Nephron progenitor cell (in vitro differentiated cells): Measurements from ENCODE around the gene DBNDD2.
A peak's percentile ranks its signal among the peaks of the same experiment; 100 is the strongest.

ENCODE experiments used
- DNase-seq: peaks from one replicate; pipeline ENCODE4 v3.0.0; 2021
- H3K27ac Mint-ChIP-seq: 2 replicates; pipeline ENCODE4 v1.8.0; 2021; ENCODE audit warnings: mild to moderate bottlenecking, moderate library complexity, mixed read lengths
- H3K27me3 Mint-ChIP-seq: 2 replicates; pipeline ENCODE4 v1.8.0; 2021; ENCODE audit warnings: mild to moderate bottlenecking, low read depth, mixed read lengths; ENCODE audit not compliant: poor library complexity
- H3K36me3 Mint-ChIP-seq: 2 replicates; pipeline ENCODE4 v1.8.0; 2021; ENCODE audit warnings: low read depth, mixed read lengths
- H3K4me1 Mint-ChIP-seq: 2 replicates; pipeline ENCODE4 v1.8.0; 2021; ENCODE audit warnings: mixed read lengths
- H3K4me3 Mint-ChIP-seq: 2 replicates; pipeline ENCODE4 v1.8.0; 2021; ENCODE audit warnings: mild to moderate bottlenecking, moderate library complexity, mixed read lengths
- H3K9me3 Mint-ChIP-seq: 2 replicates; pipeline ENCODE4 v1.8.0; 2021; ENCODE audit warnings: mild to moderate bottlenecking, moderate library complexity, mixed read lengths
- CTCF ChIP-seq: fragments of 200-600 bp; sonication (generic); IDR thresholded peaks from 2 replicates; pipeline ENCODE4 v1.5.0; 2021; ENCODE audit warnings: antibody characterized with exemption

Gene DBNDD2

GRCh38 chr20:45432294-45432693 lies 24.2 kb downstream of the DBNDD2 start:
- Mint-ChIP-seq H3K4me1 (no peaks in the 10 kb centered on the region), H3K27me3 (peaks cover 22% of the 10 kb centered on the region), H3K4me3 (no peak overlapping the region), H3K9me3 (no peaks in the 10 kb centered on the region), H3K27ac (no peak overlapping the region), H3K36me3 (no peaks in the 10 kb centered on the region)
- no peak for TF ChIP-seq CTCF
- no peak for DNase-seq

GRCh38 chr20:45433316-45433715 lies 25.2 kb downstream of the DBNDD2 start:
- no peaks in the 10 kb centered on the region for H3K9me3 Mint-ChIP-seq

GRCh38 chr20:45433976-45434375 lies 25.9 kb downstream of the DBNDD2 start:
- no peaks in the 10 kb centered on the region for H3K36me3 Mint-ChIP-seq
- H3K4me3 Mint-ChIP-seq, result no peak overlapping the region
- no peak for DNase-seq
- no peaks in the 10 kb centered on the region for H3K9me3 Mint-ChIP-seq
- no peak overlapping the region for H3K27ac Mint-ChIP-seq
- H3K4me1 Mint-ChIP-seq, result no peaks in the 10 kb centered on the region
- H3K27me3 Mint-ChIP-seq, result peaks cover 24% of the 10 kb centered on the region
- no peak for TF ChIP-seq CTCF

More at GRCh38 chr20:45433316-45433715, 25.2 kb downstream of the DBNDD2 start:
- H3K36me3 Mint-ChIP-seq, result no peaks in the 10 kb centered on the region
- no peak overlapping the region for H3K4me3 Mint-ChIP-seq
- peaks cover 24% of the 10 kb centered on the region for H3K27me3 Mint-ChIP-seq
- H3K4me1 Mint-ChIP-seq, result no peaks in the 10 kb centered on the region
- no peak for TF ChIP-seq CTCF
- no peak for DNase-seq
- H3K27ac Mint-ChIP-seq, result no peak overlapping the region

- no peaks in the 10 kb centered on the region for H3K9me3 Mint-ChIP-seq
Measured at GRCh38 chr20:45436732-45437485, 28.8 kb downstream of the DBNDD2 start.

GRCh38 chr20:45440424-45440823 lies 32.3 kb downstream of the DBNDD2 start:
- H3K27me3 Mint-ChIP-seq, result peaks cover 18% of the 10 kb centered on the region
- H3K27ac Mint-ChIP-seq, result no peak overlapping the region
- no peaks in the 10 kb centered on the region for H3K9me3 Mint-ChIP-seq
- H3K4me3 Mint-ChIP-seq, result no peak overlapping the region
- TF ChIP-seq CTCF, result no peak
- H3K36me3 Mint-ChIP-seq, result no peaks in the 10 kb centered on the region
- DNase-seq, result no peak
- H3K4me1 Mint-ChIP-seq, result peaks cover 9% of the 10 kb centered on the region

More at GRCh38 chr20:45436732-45437485, 28.8 kb downstream of the DBNDD2 start:
- Mint-ChIP-seq H3K27ac (no peak overlapping the region), H3K4me1 (peaks cover 9% of the 10 kb centered on the region), H3K4me3 (peak overlapping the region; percentile 85), H3K36me3 (no peaks in the 10 kb centered on the region), H3K27me3 (peaks cover 24% of the 10 kb centered on the region)
- peak; percentile 93 for DNase-seq
- TF ChIP-seq CTCF, result peak; percentile 89
